Bronchial epithelial cell (primary cell): ENCODE data around the gene PIK3R5. TPM values are rescaled to one million over a fixed set of nuclear protein-coding genes. Genes with fewer than 3 reads are reported as not detected.

Experiments used
- DNase-seq: peaks from one replicate; pipeline ENCODE4 v3.0.0-alpha.2; 2010; ENCODE audit warnings: low read depth
- FAIRE-seq: peaks from 2 replicates; lab custom pipeline; 2011; peaks lifted over from hg19 to GRCh38; lab: Jason Lieb, UNC
- H3K27me3 ChIP-seq: 2 replicates; pipeline ENCODE4 v1.5.1; 2011; ENCODE audit warnings: low read length; ENCODE audit not compliant: control insufficient read depth, insufficient read depth
- H3K36me3 ChIP-seq: 2 replicates; pipeline ENCODE4 v1.5.1; 2011; ENCODE audit warnings: low read length; ENCODE audit not compliant: control insufficient read depth, insufficient read depth
- H3K4me3 ChIP-seq: 2 replicates; pipeline ENCODE4 v1.5.1; 2011; ENCODE audit warnings: mild to moderate bottlenecking, low read depth, low read length, control low read depth
- CTCF ChIP-seq: IDR thresholded peaks from 2 replicates; pipeline ENCODE4 v1.5.1; 2011; ENCODE audit warnings: mild to moderate bottlenecking, moderate library complexity, low read length, control low read depth, inconsistent platforms; ENCODE audit not compliant: insufficient read depth, severe bottlenecking
- total RNA-seq: library from RNA; depleted of rRNA; stranded (reverse); fragments of >200 nt; gene quantifications from 2 replicates; pipeline ENCODE4 v1.2.1, GENCODE V29; 2014

PIK3R5 gene
- total RNA-seq: not detected in 2 replicates

- DNase-seq: no peak
- TF ChIP-seq CTCF: no peak
- Histone ChIP-seq H3K27me3 (peaks cover 3% of the 10 kb centered on the region), H3K4me3 (no peak within 1 kb of the TSS), H3K36me3 (no peaks in the 10 kb centered on the region)
- no peak for FAIRE-seq
These were observed at the start of gene PIK3R5 for GRCh38 chr17:8965394-8966168. PIK3R5 (minus strand) TSS chr17:8965707; CDS start chr17:8911494, 54,213 bp downstream.

GRCh38 chr17:9011001-9011400, 45.5 kb upstream of the PIK3R5 start:
- no peak overlapping the region for H3K4me3 ChIP-seq
- no peak for DNase-seq
- no peak for TF ChIP-seq CTCF
- H3K36me3 ChIP-seq: no peaks in the 10 kb centered on the region
- H3K27me3 ChIP-seq: no peaks in the 10 kb centered on the region
- peak; percentile 13 for FAIRE-seq

GRCh38 chr17:9009737-9010136, 44.2 kb upstream of the PIK3R5 start:
- Histone ChIP-seq H3K27me3 (peaks cover 4% of the 10 kb centered on the region), H3K36me3 (no peaks in the 10 kb centered on the region), H3K4me3 (no peak overlapping the region)
- no peak for TF ChIP-seq CTCF
- FAIRE-seq (no peak), DNase-seq (peak; percentile 57)

- FAIRE-seq: no peak
- TF ChIP-seq CTCF: no peak
- DNase-seq: no peak
- H3K4me3 ChIP-seq: no peak overlapping the region
- peaks cover 7% of the 10 kb centered on the region for H3K27me3 ChIP-seq
- no peaks in the 10 kb centered on the region for H3K36me3 ChIP-seq
These were observed 43.6 kb upstream of the PIK3R5 start for GRCh38 chr17:9009096-9009495.

- peaks cover 14% of the 10 kb centered on the region for H3K27me3 ChIP-seq
- no peaks in the 10 kb centered on the region for H3K36me3 ChIP-seq
- no peak for DNase-seq
- no peak for FAIRE-seq
- TF ChIP-seq CTCF: no peak
- H3K4me3 ChIP-seq: no peak overlapping the region
These were observed 41.7 kb upstream of the PIK3R5 start for GRCh38 chr17:9007052-9007714.
